Suprapubic skin (tissue), 4 donors: ENCODE measurements around the gene ZNF324. TPM values are rescaled to one million over a fixed set of nuclear protein-coding genes. Genes with fewer than 3 reads are reported as not detected.

Experiments used
- DNase-seq, 2 donors: peaks; one replicate each; pipeline ENCODE4 v3.0.0-alpha.2; 2019; ENCODE audit warnings: low spot score in 2 of 2
- H3K27ac ChIP-seq: fragments of 200-600 bp; sonication (generic); one replicate; pipeline ENCODE4 v1.5.1; 2019
- H3K27me3 ChIP-seq: fragments of 200-600 bp; sonication (generic); one replicate; pipeline ENCODE4 v1.5.1; 2019
- H3K36me3 ChIP-seq: fragments of 200-600 bp; sonication (generic); one replicate; pipeline ENCODE4 v1.5.1; 2019
- H3K4me1 ChIP-seq: fragments of 200-600 bp; sonication (generic); one replicate; pipeline ENCODE4 v1.5.1; 2019
- H3K4me3 ChIP-seq: fragments of 200-600 bp; sonication (generic); one replicate; pipeline ENCODE4 v1.5.1; 2019; ENCODE audit warnings: mild to moderate bottlenecking
- H3K9me3 ChIP-seq: fragments of 200-600 bp; sonication (generic); one replicate; pipeline ENCODE4 v1.5.1; 2019
- EP300 ChIP-seq: sonication (generic); formaldehyde crosslinking; IDR thresholded peaks from one replicate; pipeline ENCODE4 v1.6.1; 2017; ENCODE audit warnings: antibody characterized with exemption
- POLR2A ChIP-seq, 2 donors: fragments of 450-650 bp; IDR thresholded peaks; one replicate each; pipeline ENCODE4 v1.6.1; 2017; ENCODE audit warnings: antibody characterized with exemption in 2 of 2, mild to moderate bottlenecking in 2 of 2, moderate library complexity in 2 of 2
- POLR2AphosphoS5 ChIP-seq, 3 donors: sonication (generic); formaldehyde crosslinking; IDR thresholded peaks; one replicate each; pipeline ENCODE4 v1.6.1; 2017; ENCODE audit warnings: antibody characterized with exemption in 3 of 3
- WGBS: methylation state at CpG from one replicate; pipeline ENCODE4 v1.1.5; 2018; 5-methylcytosine and 5-hydroxymethylcytosine counted together
- total RNA-seq, 4 donors: library from RNA; depleted of rRNA; stranded (reverse); fragments of >200 nt; gene quantifications; one replicate each; pipeline ENCODE4 v1.1.0, GENCODE V29; 2016
- TF ChIP-seq, protein P1 (sequence below), 2 donors: fragments of 200-600 bp in 1 of 2; fragments of 450-650 bp in 1 of 2; sonication (generic) in 1 of 2; IDR thresholded peaks; one replicate each; pipeline ENCODE4 v1.5.1; 2016 to 2019; ENCODE audit warnings: antibody characterized with exemption in 2 of 2, mild to moderate bottlenecking in 1 of 2, moderate library complexity in 1 of 2

Gene ZNF324
- total RNA-seq, 4 donors from 2014 or later = 20.3 to 41.5 (median 25.6) TPM

DNA sequence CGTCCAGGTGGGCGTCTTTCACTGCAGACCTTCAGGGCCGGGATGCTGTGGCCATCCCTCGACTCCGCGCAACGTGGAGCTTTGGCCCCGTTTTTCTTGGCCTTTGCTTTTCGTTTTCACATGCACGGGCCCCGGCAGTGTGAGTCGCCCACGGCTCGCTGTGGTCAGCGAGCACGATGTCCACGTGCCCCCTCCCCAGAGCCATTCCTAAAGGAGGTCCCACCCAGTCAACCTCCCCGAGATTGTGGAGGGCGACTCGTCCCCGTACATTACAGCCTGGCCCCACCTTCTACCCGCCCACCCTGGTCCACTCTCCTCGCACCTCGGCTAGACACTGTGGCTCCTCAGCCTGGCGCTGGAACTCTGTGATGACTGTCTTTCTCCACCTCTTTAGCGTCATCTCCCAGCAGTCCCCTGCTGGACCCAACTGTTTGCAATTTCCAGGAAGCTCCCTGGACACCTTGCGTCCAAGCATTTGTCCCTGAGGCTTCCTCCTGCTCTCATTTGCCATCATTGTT is 9.7 kb downstream of the ZNF324 start:
- WGBS = 3% methylated on average over 26 of the region's 27 CpGs
- peaks cover 48% of the 10 kb centered on the region for H3K36me3 ChIP-seq
- TF ChIP-seq EP300 = no peak
- TF ChIP-seq POLR2A (IDR thresholded peaks at IDR 0.05) = no peak
- no peak for TF ChIP-seq POLR2AphosphoS5 (IDR thresholded peaks at IDR 0.05)
- TF ChIP-seq, protein P1, sequence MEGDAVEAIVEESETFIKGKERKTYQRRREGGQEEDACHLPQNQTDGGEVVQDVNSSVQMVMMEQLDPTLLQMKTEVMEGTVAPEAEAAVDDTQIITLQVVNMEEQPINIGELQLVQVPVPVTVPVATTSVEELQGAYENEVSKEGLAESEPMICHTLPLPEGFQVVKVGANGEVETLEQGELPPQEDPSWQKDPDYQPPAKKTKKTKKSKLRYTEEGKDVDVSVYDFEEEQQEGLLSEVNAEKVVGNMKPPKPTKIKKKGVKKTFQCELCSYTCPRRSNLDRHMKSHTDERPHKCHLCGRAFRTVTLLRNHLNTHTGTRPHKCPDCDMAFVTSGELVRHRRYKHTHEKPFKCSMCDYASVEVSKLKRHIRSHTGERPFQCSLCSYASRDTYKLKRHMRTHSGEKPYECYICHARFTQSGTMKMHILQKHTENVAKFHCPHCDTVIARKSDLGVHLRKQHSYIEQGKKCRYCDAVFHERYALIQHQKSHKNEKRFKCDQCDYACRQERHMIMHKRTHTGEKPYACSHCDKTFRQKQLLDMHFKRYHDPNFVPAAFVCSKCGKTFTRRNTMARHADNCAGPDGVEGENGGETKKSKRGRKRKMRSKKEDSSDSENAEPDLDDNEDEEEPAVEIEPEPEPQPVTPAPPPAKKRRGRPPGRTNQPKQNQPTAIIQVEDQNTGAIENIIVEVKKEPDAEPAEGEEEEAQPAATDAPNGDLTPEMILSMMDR (IDR thresholded peaks at IDR 0.05) = no peak
- H3K27me3 ChIP-seq = no peaks in the 10 kb centered on the region
- peak overlapping the region; percentile 77 for H3K27ac ChIP-seq
- DNase-seq = no peak
- peaks cover 20% of the 10 kb centered on the region for H3K4me1 ChIP-seq
- peak overlapping the region; percentile 63 for H3K4me3 ChIP-seq
- H3K9me3 ChIP-seq = no peaks in the 10 kb centered on the region

DNA sequence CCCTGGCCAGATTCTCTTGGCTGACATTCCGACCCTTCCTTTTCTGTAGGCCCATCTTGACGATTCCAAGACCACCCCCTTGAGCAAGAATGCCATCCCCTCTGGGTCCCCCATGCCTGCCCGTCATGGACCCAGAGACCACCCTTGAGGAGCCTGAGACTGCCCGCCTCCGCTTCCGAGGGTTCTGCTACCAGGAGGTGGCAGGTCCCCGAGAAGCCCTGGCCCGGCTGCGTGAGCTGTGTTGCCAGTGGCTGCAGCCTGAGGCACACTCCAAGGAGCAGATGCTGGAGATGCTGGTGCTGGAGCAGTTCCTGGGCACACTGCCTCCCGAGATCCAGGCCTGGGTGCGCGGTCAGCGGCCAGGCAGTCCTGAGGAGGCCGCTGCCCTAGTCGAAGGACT is 10.2 kb downstream of the ZNF324 start:
- WGBS = 84% methylated on average over 9 of the region's 15 CpGs
- DNase-seq = no peak
- TF ChIP-seq, protein P1 (IDR thresholded peaks at IDR 0.05) = no peak
- TF ChIP-seq EP300 (no peak), POLR2AphosphoS5 (IDR thresholded peaks at IDR 0.05) (no peak), POLR2A (IDR thresholded peaks at IDR 0.05) (no peak)
- Histone ChIP-seq H3K27ac (no peak overlapping the region), H3K36me3 (peaks cover 45% of the 10 kb centered on the region), H3K4me3 (peak overlapping the region; percentile 63), H3K27me3 (no peaks in the 10 kb centered on the region), H3K4me1 (peaks cover 20% of the 10 kb centered on the region), H3K9me3 (no peaks in the 10 kb centered on the region)

DNA sequence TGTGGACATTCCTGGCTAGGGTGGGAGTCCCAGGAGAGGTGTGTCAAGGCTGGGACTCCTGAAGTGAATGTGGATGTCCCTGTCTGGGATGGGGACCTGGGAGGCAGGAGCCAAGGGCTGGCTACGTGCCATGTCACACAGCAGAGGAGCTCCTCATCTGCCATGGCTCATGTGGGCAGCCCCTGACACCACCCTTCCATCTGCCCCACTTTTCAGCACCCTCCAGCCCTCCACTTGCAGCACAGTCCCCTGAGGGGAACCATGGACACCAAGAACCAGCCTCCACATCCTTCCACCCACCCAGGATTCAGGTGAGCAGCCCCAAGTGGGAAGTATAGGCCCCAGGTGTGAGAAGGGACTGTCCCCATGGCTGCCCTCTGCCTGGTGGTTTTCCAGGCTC is 11.0 kb downstream of the ZNF324 start:
- Histone ChIP-seq H3K9me3 (no peaks in the 10 kb centered on the region), H3K36me3 (peaks cover 39% of the 10 kb centered on the region), H3K27me3 (no peaks in the 10 kb centered on the region), H3K4me1 (peaks cover 20% of the 10 kb centered on the region), H3K27ac (no peak overlapping the region), H3K4me3 (no peak overlapping the region)
- WGBS = no CpG with 5 or more reads among the region's 1 CpG
- no peak for DNase-seq
- TF ChIP-seq, protein P1 (IDR thresholded peaks at IDR 0.05) = no peak
- TF ChIP-seq EP300 = no peak
- no peak for TF ChIP-seq POLR2AphosphoS5 (IDR thresholded peaks at IDR 0.05)
- TF ChIP-seq POLR2A (IDR thresholded peaks at IDR 0.05) = no peak

DNA sequence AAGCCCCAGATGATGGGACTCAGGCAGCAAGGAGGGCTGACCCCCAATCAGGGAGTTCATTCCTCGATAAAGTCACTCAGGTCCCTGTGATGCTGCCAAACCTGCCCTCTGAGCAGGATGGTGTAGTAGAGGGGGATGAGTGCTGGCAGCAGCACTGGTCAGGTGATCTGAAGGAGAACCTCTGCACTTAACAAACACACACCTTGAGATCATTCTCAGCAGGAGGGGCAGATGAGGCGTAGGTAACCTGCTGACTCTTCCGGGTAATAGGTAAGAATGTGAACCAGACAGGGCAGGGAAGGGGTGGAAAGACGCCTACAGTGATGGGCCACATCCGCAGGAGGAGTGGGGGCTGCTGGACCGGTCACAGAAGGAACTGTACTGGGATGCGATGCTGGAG is 12.4 kb downstream of the ZNF324 start:
- Histone ChIP-seq H3K27ac (no peak overlapping the region), H3K4me1 (peaks cover 20% of the 10 kb centered on the region), H3K4me3 (no peak overlapping the region), H3K27me3 (no peaks in the 10 kb centered on the region), H3K9me3 (no peaks in the 10 kb centered on the region), H3K36me3 (peaks cover 33% of the 10 kb centered on the region)
- DNase-seq = no peak
- TF ChIP-seq EP300 = no peak
- no peak for TF ChIP-seq POLR2A (IDR thresholded peaks at IDR 0.05)
- TF ChIP-seq POLR2AphosphoS5 (IDR thresholded peaks at IDR 0.05) = no peak
- TF ChIP-seq, protein P1 (IDR thresholded peaks at IDR 0.05) = no peak
- 90% methylated on average over 5 of the region's 7 CpGs for WGBS

DNA sequence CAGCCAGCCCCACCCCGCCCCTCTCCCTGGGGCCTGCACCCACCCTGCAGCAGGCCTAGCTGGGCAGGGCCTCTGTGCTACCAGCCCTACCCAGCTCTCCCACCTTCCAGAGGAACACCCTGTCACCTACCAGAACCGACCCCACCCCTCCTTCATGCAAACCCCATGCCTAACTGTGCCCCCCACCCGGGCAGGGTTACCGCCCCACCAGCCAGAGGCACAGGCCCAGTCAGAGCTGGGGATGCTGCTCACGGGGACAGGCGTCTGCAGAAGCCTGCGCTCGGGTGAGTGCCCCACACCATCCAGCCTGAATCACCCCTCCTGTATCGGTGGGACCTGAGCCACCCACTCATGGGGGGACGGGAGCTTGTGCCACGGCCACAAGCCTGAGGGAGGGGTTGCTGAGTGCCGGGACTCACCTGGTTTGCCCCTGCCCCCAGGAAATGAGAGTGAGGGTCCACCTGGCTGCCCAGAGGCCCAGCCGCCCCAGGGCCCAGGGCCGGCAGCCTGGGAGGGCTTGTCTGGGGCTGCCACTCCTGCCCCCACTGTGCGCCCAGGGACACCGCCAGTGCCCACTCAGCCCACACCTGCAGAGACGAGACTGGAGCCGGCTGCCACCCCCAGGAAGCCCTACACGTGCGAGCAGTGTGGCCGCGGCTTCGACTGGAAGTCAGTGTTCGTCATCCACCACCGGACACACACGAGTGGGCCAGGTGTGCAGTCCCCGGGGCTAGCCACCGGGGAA is 13.0 kb downstream of the ZNF324 start:
- Histone ChIP-seq H3K4me1 (peaks cover 19% of the 10 kb centered on the region), H3K27me3 (no peaks in the 10 kb centered on the region), H3K27ac (no peak overlapping the region), H3K36me3 (peaks cover 33% of the 10 kb centered on the region), H3K9me3 (no peaks in the 10 kb centered on the region), H3K4me3 (no peak overlapping the region)
- DNase-seq = no peak
- TF ChIP-seq POLR2A (IDR thresholded peaks at IDR 0.05) (no peak), EP300 (no peak), POLR2AphosphoS5 (IDR thresholded peaks at IDR 0.05) (no peak)
- TF ChIP-seq, protein P1 (IDR thresholded peaks at IDR 0.05) = no peak
- WGBS = 90% methylated on average over 10 of the region's 28 CpGs
